BLaER1 treated with 17β-estradiol and CSF1 and Interleukin-3, amounts not matched to agents 10 nM and 100 nM (cell line): ENCODE data around the gene NELL1.

Source experiments
- H3K27ac ChIP-seq, 11 experiments: shearing (Covaris generic); formaldehyde crosslinking; 2 replicates each; pipeline ENCODE4 v1.8.1; 2022
- H3K27me3 ChIP-seq, 11 experiments: shearing (Covaris generic); formaldehyde crosslinking; 2 replicates each; pipeline ENCODE4 v1.8.1; 2022
- H3K36me3 ChIP-seq, 11 experiments: shearing (Covaris generic); formaldehyde crosslinking; 2 replicates each; pipeline ENCODE4 v1.8.1; 2022
- H3K4me1 ChIP-seq, 10 experiments: shearing (Covaris generic); formaldehyde crosslinking; 2 replicates each; pipeline ENCODE4 v1.8.1; 2022
- H3K4me2 ChIP-seq, 11 experiments: shearing (Covaris generic); formaldehyde crosslinking; 2 replicates each; pipeline ENCODE4 v1.8.1; 2022
- H3K4me3 ChIP-seq, 10 experiments: shearing (Covaris generic); formaldehyde crosslinking; 2 replicates each; pipeline ENCODE4 v1.8.1; 2022
- H3K9ac ChIP-seq, 11 experiments: shearing (Covaris generic); formaldehyde crosslinking; 2 replicates each; pipeline ENCODE4 v1.8.1; 2022
- H3K9me3 ChIP-seq, 11 experiments: shearing (Covaris generic); formaldehyde crosslinking; replicated peaks in 1 of 11; 2 replicates each; pipeline ENCODE4 v1.8.1; 2022
- H4K20me1 ChIP-seq, 11 experiments: shearing (Covaris generic); formaldehyde crosslinking; 2 replicates each; pipeline ENCODE4 v1.8.1; 2022
- Cebpa-rat ChIP-seq, 11 experiments: shearing (Covaris generic); IDR thresholded peaks; 2 replicates each; pipeline ENCODE4 v1.8.1; 2022

Gene NELL1

DNA sequence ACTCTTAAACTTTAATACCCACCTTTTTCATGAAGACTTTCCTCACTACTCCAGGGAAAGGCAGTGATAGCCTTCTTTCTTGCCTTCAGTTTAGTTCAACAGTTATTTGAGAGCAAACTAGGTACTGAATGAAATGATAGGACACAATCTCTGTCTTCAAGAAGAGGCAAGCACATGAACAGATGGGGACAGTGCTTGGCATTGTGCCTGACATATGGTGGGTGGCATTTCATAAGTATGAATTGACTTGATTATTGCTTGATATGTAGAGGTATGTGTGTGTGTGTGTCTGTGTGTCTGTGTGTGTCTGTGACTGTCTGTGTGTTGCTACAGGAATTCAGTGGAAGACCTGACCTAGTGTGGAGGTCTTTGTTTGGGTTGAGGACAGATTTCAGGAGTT is 504.1 kb downstream of the NELL1 start:
- Histone ChIP-seq H3K4me1 (no peaks in the 10 kb centered on the region), H3K9me3 (no peaks in the 10 kb centered on the region), H4K20me1 (no peaks in the 10 kb centered on the region), H3K27ac (no peak overlapping the region), H3K27me3 (no peaks in the 10 kb centered on the region), H3K36me3 (no peaks in the 10 kb centered on the region), H3K4me3 (no peak overlapping the region), H3K4me2 (no peak overlapping the region), H3K9ac (no peak overlapping the region)
- TF ChIP-seq Cebpa-rat (IDR thresholded peaks at IDR 0.05): no peak

- Histone ChIP-seq H3K9ac (no peak overlapping the region), H3K27ac (no peak overlapping the region), H3K9me3 (no peaks in the 10 kb centered on the region), H3K4me1 (no peaks in the 10 kb centered on the region), H3K36me3 (no peaks in the 10 kb centered on the region), H4K20me1 (no peaks in the 10 kb centered on the region), H3K27me3 (no peaks in the 10 kb centered on the region), H3K4me2 (no peak overlapping the region), H3K4me3 (no peak overlapping the region)
- no peak for TF ChIP-seq Cebpa-rat (IDR thresholded peaks at IDR 0.05)
Measured at GRCh38 chr11:21174781-21175180, 505.4 kb downstream of the NELL1 start.

DNA sequence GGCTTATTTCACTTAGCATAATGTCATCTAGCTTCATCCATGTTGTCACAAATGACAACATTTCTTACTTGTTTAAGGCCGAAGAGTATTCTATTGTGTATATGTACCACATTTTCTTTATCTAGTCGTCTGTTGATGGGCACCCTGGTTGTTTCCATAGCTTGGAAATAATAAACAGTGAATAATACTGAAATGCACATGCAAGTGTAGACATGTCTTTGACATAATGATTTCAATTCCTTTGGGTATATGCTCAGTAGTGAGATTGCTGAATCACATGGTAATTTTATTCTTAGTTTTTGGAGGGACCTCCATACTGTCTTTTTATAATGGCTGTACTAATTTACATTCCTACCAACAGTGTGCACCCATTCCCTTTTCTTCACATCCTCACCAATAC is 508.0 kb downstream of the NELL1 start:
- no peak for TF ChIP-seq Cebpa-rat (IDR thresholded peaks at IDR 0.05)

GRCh38 chr11:21179770-21180169 is 510.4 kb downstream of the NELL1 start:
- H3K9me3 ChIP-seq: no peaks in the 10 kb centered on the region
- TF ChIP-seq Cebpa-rat (IDR thresholded peaks at IDR 0.05): no peak

More for the DNA sequence above, 508.0 kb downstream of the NELL1 start:
- no peak overlapping the region for H3K27ac ChIP-seq
- H3K36me3 ChIP-seq: no peaks in the 10 kb centered on the region
- H3K4me3 ChIP-seq: no peak overlapping the region
- no peak overlapping the region for H3K9ac ChIP-seq
- no peaks in the 10 kb centered on the region for H3K4me1 ChIP-seq
- H3K4me2 ChIP-seq: no peak overlapping the region
- H3K9me3 ChIP-seq: no peaks in the 10 kb centered on the region
- H4K20me1 ChIP-seq: no peaks in the 10 kb centered on the region
- no peaks in the 10 kb centered on the region for H3K27me3 ChIP-seq

GRCh38 chr11:21180182-21180581 is 510.8 kb downstream of the NELL1 start:
- H3K4me3 ChIP-seq: no peak overlapping the region
- no peak overlapping the region for H3K4me2 ChIP-seq
- H3K4me1 ChIP-seq: no peaks in the 10 kb centered on the region
- no peak for TF ChIP-seq Cebpa-rat (IDR thresholded peaks at IDR 0.05)
- H3K27ac ChIP-seq: no peak overlapping the region
- H3K9me3 ChIP-seq: no peaks in the 10 kb centered on the region
- no peaks in the 10 kb centered on the region for H4K20me1 ChIP-seq
- no peaks in the 10 kb centered on the region for H3K27me3 ChIP-seq
- H3K36me3 ChIP-seq: no peaks in the 10 kb centered on the region
- no peak overlapping the region for H3K9ac ChIP-seq

More at GRCh38 chr11:21179770-21180169, 510.4 kb downstream of the NELL1 start:
- no peak overlapping the region for H3K4me3 ChIP-seq
- H3K27me3 ChIP-seq: no peaks in the 10 kb centered on the region
- no peak overlapping the region for H3K27ac ChIP-seq
- H3K4me2 ChIP-seq: no peak overlapping the region
- no peak overlapping the region for H3K9ac ChIP-seq
- no peaks in the 10 kb centered on the region for H3K4me1 ChIP-seq
- no peaks in the 10 kb centered on the region for H4K20me1 ChIP-seq
- H3K36me3 ChIP-seq: no peaks in the 10 kb centered on the region

DNA sequence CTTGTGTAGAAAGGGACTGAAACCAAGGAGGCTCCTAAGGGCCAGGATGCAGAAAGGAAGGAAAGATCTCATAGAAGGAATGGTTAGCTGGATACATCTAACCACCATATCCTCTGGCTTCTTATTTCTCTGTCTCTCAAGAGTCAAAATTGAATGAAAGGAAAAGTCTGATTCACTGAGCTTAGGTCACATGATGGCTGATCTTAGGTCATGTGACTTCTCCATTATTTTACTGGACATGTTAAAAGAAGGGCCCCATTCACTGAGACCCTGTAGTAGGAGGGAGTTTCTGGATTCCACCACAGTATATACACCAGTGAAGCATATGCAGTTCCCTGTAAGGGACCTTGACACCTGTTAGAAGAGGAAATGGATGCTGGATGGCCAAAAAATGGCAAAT is 516.6 kb downstream of the NELL1 start:
- H3K4me1 ChIP-seq: no peaks in the 10 kb centered on the region
- no peak overlapping the region for H3K4me2 ChIP-seq
- H3K9ac ChIP-seq: no peak overlapping the region
- TF ChIP-seq Cebpa-rat (IDR thresholded peaks at IDR 0.05): no peak
- H4K20me1 ChIP-seq: no peaks in the 10 kb centered on the region
- H3K27me3 ChIP-seq: no peaks in the 10 kb centered on the region
- H3K27ac ChIP-seq: no peak overlapping the region
- no peaks in the 10 kb centered on the region for H3K36me3 ChIP-seq
- H3K9me3 ChIP-seq: no peaks in the 10 kb centered on the region
- no peak overlapping the region for H3K4me3 ChIP-seq

DNA sequence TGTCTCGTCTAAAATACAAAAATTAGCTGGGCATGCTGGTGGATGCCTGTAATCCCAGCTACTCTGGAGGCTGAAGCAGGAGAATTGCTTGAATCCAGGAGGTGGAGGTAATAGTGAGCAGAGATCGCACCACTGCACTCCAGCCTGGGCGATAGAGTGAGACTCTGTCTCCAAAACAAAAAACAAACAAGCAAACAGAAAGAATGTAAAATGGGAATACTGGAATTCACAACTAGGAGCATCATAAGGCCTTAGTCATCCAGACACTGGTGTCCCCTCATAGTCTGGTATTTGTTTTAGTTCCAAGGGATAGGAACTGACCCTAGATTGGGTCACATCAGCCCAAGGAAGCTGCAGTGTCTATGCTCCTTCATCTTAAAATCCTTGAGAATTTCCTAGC is 520.8 kb downstream of the NELL1 start:
- H3K4me2 ChIP-seq: no peak overlapping the region
- no peak overlapping the region for H3K27ac ChIP-seq
- H3K9ac ChIP-seq: no peak overlapping the region
- H3K4me1 ChIP-seq: no peaks in the 10 kb centered on the region
- H3K36me3 ChIP-seq: no peaks in the 10 kb centered on the region
- no peaks in the 10 kb centered on the region for H4K20me1 ChIP-seq
- TF ChIP-seq Cebpa-rat (IDR thresholded peaks at IDR 0.05): no peak
- no peak overlapping the region for H3K4me3 ChIP-seq
- no peaks in the 10 kb centered on the region for H3K27me3 ChIP-seq
- no peaks in the 10 kb centered on the region for H3K9me3 ChIP-seq

DNA sequence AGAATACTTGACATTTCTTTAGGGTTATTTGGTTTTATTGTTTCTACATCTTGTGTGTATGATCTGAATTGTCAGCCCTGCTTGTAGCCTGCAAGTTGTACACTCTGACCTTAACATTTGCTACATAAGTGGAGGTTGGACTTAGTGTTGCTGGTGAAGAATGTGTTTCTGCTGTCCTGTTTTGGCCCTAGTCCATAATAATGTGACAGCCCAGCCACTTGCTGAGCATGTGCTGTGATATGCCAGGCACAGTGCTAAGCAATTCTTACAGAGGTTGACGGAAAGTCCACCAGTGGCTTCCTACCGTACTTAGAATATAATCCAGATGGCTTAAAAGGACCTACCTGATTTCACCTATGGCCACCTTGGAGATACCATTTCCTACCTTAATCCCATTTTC is 526.6 kb downstream of the NELL1 start:
- Histone ChIP-seq H3K9me3 (peaks cover 0 to 6% (median 0%) of the 10 kb centered on the region in 11 experiments; a peak in 2 of 22 replicates), H3K27me3 (no peaks in the 10 kb centered on the region), H3K9ac (no peak overlapping the region), H3K4me2 (no peak overlapping the region), H3K36me3 (no peaks in the 10 kb centered on the region), H3K4me3 (no peak overlapping the region), H4K20me1 (no peaks in the 10 kb centered on the region), H3K27ac (no peak overlapping the region), H3K4me1 (no peaks in the 10 kb centered on the region)
- TF ChIP-seq Cebpa-rat (IDR thresholded peaks at IDR 0.05): no peak

DNA sequence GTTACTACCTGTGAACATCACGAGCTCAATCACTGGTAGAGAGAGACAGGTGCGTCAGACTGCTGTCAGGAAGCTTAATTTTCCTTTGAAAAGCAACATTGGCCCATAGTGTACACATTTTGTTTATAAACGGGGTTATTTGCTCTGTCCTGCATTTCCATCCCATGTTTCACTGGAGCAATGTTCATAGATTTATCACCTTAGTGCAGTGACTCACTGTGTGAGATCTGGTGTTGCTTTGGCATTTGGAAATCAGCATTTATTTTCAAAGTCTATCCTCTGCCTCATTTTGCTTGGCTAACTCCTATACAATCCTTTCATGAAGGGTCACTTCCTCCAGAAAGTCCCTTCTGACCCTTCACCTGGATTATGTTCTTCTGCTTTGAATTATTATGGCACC is 529.1 kb downstream of the NELL1 start:
- H3K4me1 ChIP-seq: no peaks in the 10 kb centered on the region

GRCh38 chr11:21205205-21205604 is 535.8 kb downstream of the NELL1 start:
- no peaks in the 10 kb centered on the region for H3K36me3 ChIP-seq
- H3K9ac ChIP-seq: no peak overlapping the region
- no peak overlapping the region for H3K27ac ChIP-seq
- H3K4me2 ChIP-seq: no peak overlapping the region
- H3K9me3 ChIP-seq: peaks cover 0 to 8% (median 0%) of the 10 kb centered on the region in 11 experiments; a peak in 2 of 22 replicates
- no peaks in the 10 kb centered on the region for H3K4me1 ChIP-seq
- H3K27me3 ChIP-seq: no peaks in the 10 kb centered on the region
- no peaks in the 10 kb centered on the region for H4K20me1 ChIP-seq
- no peak overlapping the region for H3K4me3 ChIP-seq
- no peak for TF ChIP-seq Cebpa-rat (IDR thresholded peaks at IDR 0.05)

More for the DNA sequence above, 529.1 kb downstream of the NELL1 start:
- no peak overlapping the region for H3K4me3 ChIP-seq
- TF ChIP-seq Cebpa-rat (IDR thresholded peaks at IDR 0.05): no peak
- no peak overlapping the region for H3K4me2 ChIP-seq
- peaks cover 0 to 8% (median 0%) of the 10 kb centered on the region in 11 experiments; a peak in 2 of 22 replicates for H3K9me3 ChIP-seq
- no peaks in the 10 kb centered on the region for H3K36me3 ChIP-seq
- no peaks in the 10 kb centered on the region for H4K20me1 ChIP-seq
- H3K27ac ChIP-seq: no peak overlapping the region
- no peak overlapping the region for H3K9ac ChIP-seq
- no peaks in the 10 kb centered on the region for H3K27me3 ChIP-seq
